A549 (cell line): ENCODE results near the gene EPS8L1. TPM values are rescaled to one million over a fixed set of nuclear protein-coding genes. Genes with fewer than 3 reads are reported as not detected.

Experiments used
- ATAC-seq, 2 experiments: fragments of 200-7000 bp in 1 of 2; fragments of >200 bp in 1 of 2; cut with Nextera tagmentation in 1 of 2; cut with Tn5 transposase in 1 of 2; 3 replicates each; pipeline versions ENCODE4 v1.8.0 to v1.9.1; 2018 to 2020; ENCODE audit warnings: mild to moderate bottlenecking in 1 of 2, moderate library complexity in 1 of 2
- CTCF ChIA-PET: fragments of 300-600 bp; sonication (Branson Sonifier 250); formaldehyde crosslinking; extraction: SDS; loops from one replicate; lab custom pipeline; 2021; ENCODE audit warnings: antibody characterized with exemption, inconsistent platforms; lab: Yijun Ruan, JAX
- POLR2A ChIA-PET: fragments of 350-600 bp; formaldehyde crosslinking; extraction: SDS; loops from one replicate; lab custom pipeline; 2021; ENCODE audit warnings: antibody characterized with exemption, inconsistent platforms; lab: Yijun Ruan, JAX
- DNase-seq, 2 experiments: peaks; one replicate each; pipeline versions ENCODE4 v3.0.0 to v3.0.0-alpha.2; 2011 to 2016; ENCODE audit warnings: low read depth in 1 of 2, low spot score in 1 of 2
- FAIRE-seq: peaks from 2 replicates; lab custom pipeline; 2011; peaks lifted over from hg19 to GRCh38; lab: Jason Lieb, UNC
- H3K27ac ChIP-seq, 2 experiments: fragments of >200 bp; sonication (Bioruptor Twin); formaldehyde crosslinking; 3 replicates each; pipeline ENCODE4 v1.5.1; 2016 to 2017
- H3K4me1 ChIP-seq: fragments of >200 bp; sonication (Bioruptor Twin); formaldehyde crosslinking; 3 replicates; pipeline ENCODE4 v1.6.1; 2016
- H3K4me2 ChIP-seq: fragments of >200 bp; sonication (Bioruptor Twin); formaldehyde crosslinking; 3 replicates; pipeline ENCODE4 v1.6.1; 2016
- H3K4me3 ChIP-seq: fragments of >200 bp; sonication (Bioruptor Twin); formaldehyde crosslinking; 3 replicates; pipeline ENCODE4 v1.5.1; 2016
- H3K9me3 ChIP-seq: fragments of >200 bp; sonication (Bioruptor Twin); formaldehyde crosslinking; 3 replicates; pipeline ENCODE4 v1.6.1; 2016
- CBX2 ChIP-seq: fragments of 200-600 bp; sonication (generic); IDR thresholded peaks from 2 replicates; pipeline ENCODE4 v1.6.1; 2016; ENCODE audit warnings: low read depth, mild to moderate bottlenecking, borderline replicate concordance
- CHD2 ChIP-seq: fragments of 150-350 bp; IDR thresholded peaks from 2 replicates; pipeline ENCODE4 v1.6.1; 2014; ENCODE audit warnings: low read length; ENCODE audit not compliant: partially characterized antibody
- CHD4 ChIP-seq: fragments of 200-600 bp; sonication (generic); IDR thresholded peaks from 2 replicates; pipeline ENCODE4 v1.6.1; 2016; ENCODE audit warnings: antibody characterized with exemption, mild to moderate bottlenecking, borderline replicate concordance
- FOSB ChIP-seq: fragments of 250-450 bp; sonication (Bioruptor Pico); IDR thresholded peaks from 2 replicates; pipeline ENCODE4 v1.5.0; 2020; ENCODE audit warnings: mild to moderate bottlenecking, moderate library complexity
- GATA3 ChIP-seq: IDR thresholded peaks from 2 replicates; pipeline ENCODE4 v1.6.1; 2012; ENCODE audit warnings: borderline replicate concordance
- HDAC2 ChIP-seq: fragments of 200-600 bp; sonication (generic); IDR thresholded peaks from 2 replicates; pipeline ENCODE4 v1.6.1; 2016
- HEYL ChIP-seq: fragments of 250-450 bp; sonication (Bioruptor Pico); IDR thresholded peaks from 2 replicates; pipeline ENCODE4 v1.8.0; 2021; ENCODE audit warnings: mild to moderate bottlenecking, moderate library complexity
- HOXA7 ChIP-seq: fragments of 250-450 bp; sonication (Bioruptor Pico); IDR thresholded peaks from 2 replicates; pipeline ENCODE4 v1.5.0; 2020; ENCODE audit warnings: mild to moderate bottlenecking, moderate library complexity
- HOXB5 ChIP-seq: fragments of 250-450 bp; sonication (Bioruptor Pico); IDR thresholded peaks from 2 replicates; pipeline ENCODE4 v1.5.0; 2020; ENCODE audit warnings: mild to moderate bottlenecking, moderate library complexity
- JUN ChIP-seq, 2 experiments: fragments of >200 bp; sonication (Bioruptor Twin); formaldehyde crosslinking; IDR thresholded peaks; 2 replicates in 1 of 2; 3 replicates in 1 of 2; pipeline ENCODE4 v1.6.1; 2016 to 2017
- JUNB ChIP-seq: fragments of >200 bp; sonication (Bioruptor Twin); formaldehyde crosslinking; IDR thresholded peaks from 2 replicates; pipeline ENCODE4 v1.6.1; 2016
- MAFK ChIP-seq: fragments of 450-650 bp; IDR thresholded peaks from 2 replicates; pipeline ENCODE4 v1.6.1; 2014; ENCODE audit not compliant: partially characterized antibody
- MAX ChIP-seq: IDR thresholded peaks from 2 replicates; pipeline ENCODE4 v1.6.1; 2012
- MAZ ChIP-seq: fragments of 150-350 bp; IDR thresholded peaks from 2 replicates; pipeline ENCODE4 v1.6.1; 2014; ENCODE audit warnings: antibody characterized with exemption, low read depth, low read length, borderline replicate concordance
- NFE2L2 ChIP-seq: fragments of 150-350 bp; conservative IDR thresholded peaks from 2 replicates; pipeline ENCODE4 v1.6.1; 2014; ENCODE audit warnings: low read length
- NPAS2 ChIP-seq: fragments of 250-450 bp; sonication (Bioruptor Pico); IDR thresholded peaks from 2 replicates; pipeline ENCODE4 v1.8.0; 2022; ENCODE audit warnings: mild to moderate bottlenecking, moderate library complexity, borderline replicate concordance
- POLR2AphosphoS2 ChIP-seq: conservative IDR thresholded peaks from 2 replicates; pipeline ENCODE4 v1.6.1; 2012; ENCODE audit warnings: low read length, improper control_type of control experiment, inconsistent platforms
- RAD21 ChIP-seq, 2 experiments: fragments of >200 bp in 1 of 2; sonication (Bioruptor Twin) in 1 of 2; formaldehyde crosslinking in 1 of 2; IDR thresholded peaks in 1 of 2; conservative IDR thresholded peaks in 1 of 2; 2 replicates in 1 of 2; 3 replicates in 1 of 2; pipeline ENCODE4 v1.6.1; 2012 to 2018; ENCODE audit warnings: inconsistent platforms in 1 of 2
- RNF2 ChIP-seq: fragments of 200-600 bp; sonication (generic); IDR thresholded peaks from 2 replicates; pipeline ENCODE4 v1.6.1; 2016; ENCODE audit warnings: low read depth, mild to moderate bottlenecking, antibody characterized with exemption, moderate library complexity, borderline replicate concordance
- SMC3 ChIP-seq: fragments of >200 bp; sonication (Bioruptor Twin); formaldehyde crosslinking; IDR thresholded peaks from 3 replicates; pipeline ENCODE4 v1.6.1; 2018; ENCODE audit warnings: inconsistent platforms
- ZFP36 ChIP-seq: fragments of 450-650 bp; IDR thresholded peaks from 2 replicates; pipeline ENCODE4 v1.6.1; 2014; ENCODE audit warnings: borderline replicate concordance; ENCODE audit not compliant: partially characterized antibody
- ZNF302 ChIP-seq: fragments of 250-450 bp; sonication (Bioruptor Pico); IDR thresholded peaks from 2 replicates; pipeline ENCODE4 v1.9.0; 2021; ENCODE audit warnings: inconsistent platforms, mild to moderate bottlenecking, moderate library complexity
- WGBS: methylation state at CpG from one replicate; pipeline ENCODE4 v1.1.6; 2017; ENCODE audit errors: missing lambda C conversion rate; 5-methylcytosine and 5-hydroxymethylcytosine counted together
- polyA plus RNA-seq, 4 experiments: library from polyadenylated mRNA; depleted of rRNA in 3 of 4; stranded (reverse); fragments of >200 nt; fragmentation: RNase III in 1 of 4; extraction: RNeasy Plus Mini Kit Qiagen cat#74134 plus additional on column Dnase treatment in 1 of 4; gene quantifications; 2 replicates in 3 of 4; 3 replicates in 1 of 4; pipeline ENCODE4 v1.2.3, GENCODE V29; 2011 to 2017
- TF ChIP-seq, protein P1 (sequence below): fragments of 250-450 bp; sonication (Bioruptor Pico); IDR thresholded peaks from 2 replicates; pipeline ENCODE4 v1.5.0; 2020; ENCODE audit warnings: low read depth, mild to moderate bottlenecking, moderate library complexity
- TF ChIP-seq, protein P2 (sequence below): fragments of 250-450 bp; sonication (Bioruptor Pico); IDR thresholded peaks from 2 replicates; pipeline ENCODE4 v1.5.0; 2021; ENCODE audit warnings: mild to moderate bottlenecking, moderate library complexity, borderline replicate concordance
- TF ChIP-seq, protein P3 (sequence below): IDR thresholded peaks from 2 replicates; pipeline ENCODE4 v1.6.1; 2012; ENCODE audit warnings: low read depth, borderline replicate concordance

EPS8L1 gene
- polyA plus RNA-seq, 2 of the 4 experiments (the other 2 are of a cell fraction), result 3.7 to 3.8 TPM

GRCh38 chr19:55099557-55100506 is 24.2 kb downstream of the EPS8L1 start:
- peak in 1 of 2 experiments; percentile 49; a peak in 3 of 6 replicates for ATAC-seq
- 85% methylated on average over 27 of the region's 27 CpGs for WGBS

DNA sequence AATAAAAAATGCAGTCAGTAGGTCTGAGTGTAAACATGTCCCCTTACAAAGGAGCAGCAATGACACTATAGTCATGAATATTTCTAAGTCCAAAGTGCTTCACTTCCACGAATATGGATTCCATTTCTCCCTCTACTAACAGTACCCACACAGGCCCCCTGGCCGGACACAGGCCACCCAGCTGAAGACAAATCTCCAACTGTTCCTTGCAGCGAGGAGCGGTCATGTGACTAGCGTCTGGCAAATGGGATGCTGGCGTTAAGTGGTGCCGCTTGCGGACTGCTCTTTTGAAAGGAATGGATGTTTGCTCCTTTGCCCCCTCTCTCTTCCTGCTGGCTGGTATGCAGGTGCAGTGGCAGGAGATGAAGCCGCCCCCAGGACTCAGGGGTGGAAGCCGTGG is 25.6 kb downstream of the EPS8L1 start:
- no peak for TF ChIP-seq NPAS2 (CRISPR knock-in tag)
- TF ChIP-seq HEYL (CRISPR knock-in tag), result no peak
- TF ChIP-seq, protein P1, sequence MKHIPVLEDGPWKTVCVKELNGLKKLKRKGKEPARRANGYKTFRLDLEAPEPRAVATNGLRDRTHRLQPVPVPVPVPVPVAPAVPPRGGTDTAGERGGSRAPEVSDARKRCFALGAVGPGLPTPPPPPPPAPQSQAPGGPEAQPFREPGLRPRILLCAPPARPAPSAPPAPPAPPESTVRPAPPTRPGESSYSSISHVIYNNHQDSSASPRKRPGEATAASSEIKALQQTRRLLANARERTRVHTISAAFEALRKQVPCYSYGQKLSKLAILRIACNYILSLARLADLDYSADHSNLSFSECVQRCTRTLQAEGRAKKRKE (CRISPR knock-in tag), result no peak
- TF ChIP-seq, protein P2, sequence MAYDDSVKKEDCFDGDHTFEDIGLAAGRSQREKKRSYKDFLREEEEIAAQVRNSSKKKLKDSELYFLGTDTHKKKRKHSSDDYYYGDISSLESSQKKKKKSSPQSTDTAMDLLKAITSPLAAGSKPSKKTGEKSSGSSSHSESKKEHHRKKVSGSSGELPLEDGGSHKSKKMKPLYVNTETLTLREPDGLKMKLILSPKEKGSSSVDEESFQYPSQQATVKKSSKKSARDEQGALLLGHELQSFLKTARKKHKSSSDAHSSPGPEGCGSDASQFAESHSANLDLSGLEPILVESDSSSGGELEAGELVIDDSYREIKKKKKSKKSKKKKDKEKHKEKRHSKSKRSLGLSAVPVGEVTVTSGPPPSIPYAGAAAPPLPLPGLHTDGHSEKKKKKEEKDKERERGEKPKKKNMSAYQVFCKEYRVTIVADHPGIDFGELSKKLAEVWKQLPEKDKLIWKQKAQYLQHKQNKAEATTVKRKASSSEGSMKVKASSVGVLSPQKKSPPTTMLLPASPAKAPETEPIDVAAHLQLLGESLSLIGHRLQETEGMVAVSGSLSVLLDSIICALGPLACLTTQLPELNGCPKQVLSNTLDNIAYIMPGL (CRISPR knock-in tag), result no peak
- Histone ChIP-seq H3K27ac (no peak overlapping the region), H3K4me2 (no peak overlapping the region), H3K9me3 (peaks cover 10% of the 10 kb centered on the region), H3K4me1 (no peaks in the 10 kb centered on the region), H3K4me3 (no peak overlapping the region)
- DNase-seq (no peak), FAIRE-seq (no peak), ATAC-seq (no peak)
- ChIA-PET POLR2A (no interaction called here), CTCF (interaction anchor here (1.6 to 10.2 kb wide), 2 partner anchors 12 to 46 kb away, joined by 4 to 110 read pairs; no protein-coding TSS in a partner anchor)
- 82% methylated on average over 10 of the region's 10 CpGs for WGBS

More at GRCh38 chr19:55099557-55100506, 24.2 kb downstream of the EPS8L1 start:
- DNase-seq (no peak), FAIRE-seq (no peak)
- no peak overlapping the region for H3K4me2 ChIP-seq
- no peaks in the 10 kb centered on the region for H3K4me1 ChIP-seq
- ChIA-PET POLR2A (no interaction called here), CTCF (interaction anchor here (0.8 to 10.2 kb wide), 6 partner anchors 10 to 318 kb away, joined by 3 to 110 read pairs (median 3); no protein-coding TSS in a partner anchor)
- no peak overlapping the region for H3K27ac ChIP-seq
- H3K9me3 ChIP-seq, result peaks cover 10% of the 10 kb centered on the region
- no peak overlapping the region for H3K4me3 ChIP-seq
- TF ChIP-seq RAD21 (conservative IDR thresholded peaks at IDR 0.05 in 1 of 2, IDR thresholded peaks at IDR 0.05 in 1 of 2) (peak; percentile 27 to 55; a peak in 3 of 5 replicates), GATA3 (no peak)

- Histone ChIP-seq H3K27ac (no peak overlapping the region), H3K4me1 (no peaks in the 10 kb centered on the region), H3K4me3 (no peak overlapping the region), H3K4me2 (no peak overlapping the region), H3K9me3 (peaks cover 10% of the 10 kb centered on the region)
- DNase-seq, result no peak
- ATAC-seq, result no peak
- ChIA-PET CTCF (interaction anchor here (1.3 to 10.2 kb wide), 4 partner anchors 10 to 401 kb away, joined by 3 to 110 read pairs (median 6); partner anchors contain the start of gene DNAAF3), POLR2A (no interaction called here)
- TF ChIP-seq MAZ, result no peak
- TF ChIP-seq MAX, result no peak
- TF ChIP-seq CBX2, result no peak
- no peak for TF ChIP-seq HOXA7 (CRISPR knock-in tag)
- no peak for TF ChIP-seq JUN (IDR thresholded peaks at IDR 0.05)
- no peak for TF ChIP-seq HEYL (CRISPR knock-in tag)
- no peak for TF ChIP-seq RNF2
- TF ChIP-seq CHD2, result no peak
- TF ChIP-seq NFE2L2, result no peak
- TF ChIP-seq ZFP36, result no peak
- TF ChIP-seq POLR2AphosphoS2, result no peak
- no peak for TF ChIP-seq HDAC2
- TF ChIP-seq, protein P3, sequence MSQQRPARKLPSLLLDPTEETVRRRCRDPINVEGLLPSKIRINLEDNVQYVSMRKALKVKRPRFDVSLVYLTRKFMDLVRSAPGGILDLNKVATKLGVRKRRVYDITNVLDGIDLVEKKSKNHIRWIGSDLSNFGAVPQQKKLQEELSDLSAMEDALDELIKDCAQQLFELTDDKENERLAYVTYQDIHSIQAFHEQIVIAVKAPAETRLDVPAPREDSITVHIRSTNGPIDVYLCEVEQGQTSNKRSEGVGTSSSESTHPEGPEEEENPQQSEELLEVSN, result no peak
- TF ChIP-seq HOXB5 (CRISPR knock-in tag), result no peak
- no peak for TF ChIP-seq CHD4
- no peak for TF ChIP-seq SMC3
- TF ChIP-seq MAFK, result no peak
- TF ChIP-seq ZNF302 (CRISPR knock-in tag), result no peak
- no peak for TF ChIP-seq FOSB (CRISPR knock-in tag)
- TF ChIP-seq JUNB, result no peak
- FAIRE-seq, result no peak
- 93% methylated on average over 9 of the region's 9 CpGs for WGBS
Observed at GRCh38 chr19:55103190-55103589, 27.5 kb downstream of the EPS8L1 start.
